SK-N-MC (cell line): ENCODE measurements around the gene TRIM6.

Experiments
- EZH2 ChIP-seq: fragments of 200-600 bp; sonication (generic); IDR thresholded peaks from one replicate; pipeline ENCODE4 v1.6.1; 2017; ENCODE audit warnings: antibody characterized with exemption
- FOXP2 ChIP-seq: optimal IDR thresholded peaks from 2 replicates; pipeline ENCODE3; 2011; ENCODE audit warnings: mild to moderate bottlenecking, moderate library complexity; ENCODE audit not compliant: insufficient read depth; ENCODE audit errors: extremely low read length, control extremely low read depth
- POLR2AphosphoS5 ChIP-seq: IDR thresholded peaks from 2 replicates; pipeline ENCODE4 v1.6.1; 2012; ENCODE audit warnings: mild to moderate bottlenecking, low read depth, low read length, borderline replicate concordance

DNA sequence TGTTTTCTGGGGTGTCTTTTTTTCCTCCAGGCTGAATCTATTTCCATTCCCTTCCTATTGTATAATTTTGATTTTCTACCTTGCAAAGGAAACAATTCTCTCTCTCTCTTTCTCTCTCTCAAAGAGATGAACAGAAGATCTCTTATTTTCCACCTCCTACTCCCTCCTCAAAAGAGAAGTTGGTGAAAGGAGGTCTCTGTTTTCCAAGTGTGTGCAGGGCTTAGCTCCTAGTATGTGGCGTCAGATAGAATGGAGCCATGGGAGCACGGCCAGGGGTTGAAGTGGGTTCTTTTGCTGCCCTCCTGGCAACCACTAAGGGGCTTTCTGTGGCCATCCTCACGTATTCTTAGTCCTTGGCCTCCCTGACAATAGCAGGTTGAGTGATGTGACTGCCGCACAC is 28.8 kb downstream of the TRIM6 start:
- TF ChIP-seq POLR2AphosphoS5 (no peak), FOXP2 (no peak), EZH2 (no peak)
